CD14-positive monocyte (primary cell): ENCODE measurements around the gene ARPC5L. TPM values are rescaled to one million over a fixed set of nuclear protein-coding genes. Genes with fewer than 3 reads are reported as not detected.
"Not testable (repeated sequence)": the region's sequence is repeated elsewhere in the genome, so short reads cannot be mapped to it uniquely, and the experiment has no call there.

ENCODE experiments used
- DNase-seq, 3 donors: peaks; one replicate each; pipeline ENCODE4 v3.0.0-alpha.2; 2011 to 2022
- H2AFZ ChIP-seq: 2 replicates; pipeline ENCODE4 v1.6.0; 2012; ENCODE audit warnings: mild to moderate bottlenecking, low read depth, low read length, inconsistent platforms; ENCODE audit not compliant: insufficient read depth, poor library complexity, severe bottlenecking
- H3K27ac ChIP-seq, 2 donors: 1 replicate in 1 of 2; 2 replicates in 1 of 2; pipeline ENCODE4 v1.5.1; 2012 to 2013; ENCODE audit warnings: low read length in 2 of 2, control low read depth in 1 of 2, inconsistent platforms in 1 of 2, low read depth in 1 of 2, mild to moderate bottlenecking in 1 of 2
- H3K27me3 ChIP-seq, 2 donors: one replicate each; pipeline versions ENCODE4 v1.6.0 to v1.6.1; 2011 to 2013; ENCODE audit warnings: low read length in 2 of 2; ENCODE audit not compliant: control insufficient read depth in 2 of 2, insufficient read depth in 2 of 2
- H3K36me3 ChIP-seq, 2 donors: replicated peaks in 1 of 2; 1 replicate in 1 of 2; 2 replicates in 1 of 2; pipeline versions ENCODE4 v1.5.1 to v1.6.1; 2012 to 2013; ENCODE audit warnings: low read length in 2 of 2, control low read depth in 1 of 2, inconsistent platforms in 1 of 2, mild to moderate bottlenecking in 1 of 2; ENCODE audit not compliant: insufficient read depth in 2 of 2, control insufficient read depth in 1 of 2
- H3K4me1 ChIP-seq, 2 donors: 1 replicate in 1 of 2; 2 replicates in 1 of 2; pipeline versions ENCODE4 v1.5.1 to v1.6.1; 2012 to 2013; ENCODE audit warnings: low read length in 2 of 2, control low read depth in 1 of 2, inconsistent platforms in 1 of 2, mild to moderate bottlenecking in 1 of 2, moderate library complexity in 1 of 2; ENCODE audit not compliant: insufficient read depth in 2 of 2, control insufficient read depth in 1 of 2
- H3K4me2 ChIP-seq: replicated peaks from 2 replicates; pipeline ENCODE3; 2012; ENCODE audit warnings: low read length, moderate library complexity, mild to moderate bottlenecking; ENCODE audit not compliant: poor library complexity, severe bottlenecking; ENCODE audit errors: extremely low read depth
- H3K4me3 ChIP-seq, 3 experiments: fragments of 200-600 bp in 1 of 3; sonication (generic) in 1 of 3; replicated peaks in 1 of 3; 1 replicate in 2 of 3; 2 replicates in 1 of 3; pipeline ENCODE4 v1.5.1; 2011 to 2013; ENCODE audit warnings: low read length in 3 of 3, mild to moderate bottlenecking in 3 of 3, control low read depth in 2 of 3, low read depth in 2 of 3, inconsistent platforms in 1 of 3, moderate library complexity in 1 of 3
- H3K79me2 ChIP-seq: 2 replicates; pipeline ENCODE4 v1.6.0; 2012; ENCODE audit warnings: mild to moderate bottlenecking, control low read depth, inconsistent platforms, low read length, moderate library complexity; ENCODE audit not compliant: insufficient read depth
- H3K9ac ChIP-seq: 2 replicates; pipeline ENCODE4 v1.6.0; 2017; ENCODE audit warnings: low read length, mild to moderate bottlenecking; ENCODE audit not compliant: insufficient read depth, poor library complexity, severe bottlenecking
- H3K9me3 ChIP-seq, 2 donors: replicated peaks in 1 of 2; 1 replicate in 1 of 2; 2 replicates in 1 of 2; pipeline versions ENCODE4 v1.5.1 to v1.6.1; 2012 to 2013; ENCODE audit warnings: low read length in 2 of 2, control low read depth in 1 of 2; ENCODE audit not compliant: control insufficient read depth in 1 of 2, insufficient read depth in 1 of 2
- H4K20me1 ChIP-seq: 2 replicates; pipeline ENCODE4 v1.6.0; 2012; ENCODE audit warnings: mild to moderate bottlenecking, low read length, control low read depth, moderate library complexity; ENCODE audit not compliant: insufficient read depth
- H3K27ac Mint-ChIP-seq, 7 donors: one replicate each; pipeline ENCODE4 v1.8.0; 2020; ENCODE audit warnings: mild to moderate bottlenecking in 7 of 7, mixed read lengths in 7 of 7, moderate library complexity in 6 of 7, inconsistent platforms in 2 of 7
- H3K27me3 Mint-ChIP-seq, 3 donors: one replicate each; pipeline ENCODE4 v1.8.0; 2021 to 2022; ENCODE audit warnings: low read depth in 3 of 3, mild to moderate bottlenecking in 3 of 3, mixed read lengths in 3 of 3, moderate library complexity in 3 of 3, inconsistent platforms in 1 of 3
- H3K36me3 Mint-ChIP-seq, 2 donors: one replicate each; pipeline ENCODE4 v1.8.0; 2020; ENCODE audit warnings: mixed read lengths in 2 of 2, inconsistent platforms in 1 of 2, mild to moderate bottlenecking in 1 of 2
- H3K4me1 Mint-ChIP-seq: one replicate; pipeline ENCODE4 v1.8.0; 2020; ENCODE audit warnings: mild to moderate bottlenecking, mixed read lengths
- H3K4me3 Mint-ChIP-seq, 2 donors: one replicate each; pipeline ENCODE4 v1.8.0; 2020; ENCODE audit warnings: mild to moderate bottlenecking in 2 of 2, mixed read lengths in 2 of 2, moderate library complexity in 1 of 2
- H3K9me3 Mint-ChIP-seq, 7 donors: one replicate each; pipeline ENCODE4 v1.8.0; 2020 to 2022; ENCODE audit warnings: mixed read lengths in 7 of 7, mild to moderate bottlenecking in 6 of 7, moderate library complexity in 6 of 7, inconsistent platforms in 2 of 7
- CTCF ChIP-seq: fragments of 200-600 bp; IDR thresholded peaks from one replicate; pipeline ENCODE4 v1.8.0; 2022; ENCODE audit warnings: antibody characterized with exemption, mild to moderate bottlenecking
- WGBS: methylation state at CpG from one replicate; pipeline ENCODE4 v1.1.5; 2013; ENCODE audit warnings: missing lambda C conversion rate; ENCODE audit not compliant: insufficient coverage; 5-methylcytosine and 5-hydroxymethylcytosine counted together
- intact Hi-C, 2 donors: fragments of 100-400 bp; cut with micrococcal nuclease; formaldehyde crosslinking; loops; one replicate each; pipeline versions ENCODE4 v1.15.0 to v1.15.1; 2023
- polyA plus RNA-seq, 3 donors: library from polyadenylated mRNA; depleted of rRNA in 1 of 3; unstranded in 2 of 3; stranded (reverse) in 1 of 3; fragments of 300-500 nt in 2 of 3; fragments of >200 nt in 1 of 3; fragmentation: Illumina TruSeq in 2 of 3; gene quantifications; 1 replicate in 2 of 3; 2 replicates in 1 of 3; pipeline ENCODE4 v1.2.3, GENCODE V29; 2012 to 2021

The ARPC5L gene
- polyA plus RNA-seq, 3 donors, result 16.0 to 35.2 (median 20.7) TPM

GRCh38 chr9:124834591-124834990 lies 27.3 kb upstream of the ARPC5L start:
- Histone ChIP-seq H3K4me2 (no peak overlapping the region), H3K36me3 (no peaks in the 10 kb centered on the region), H2AFZ (no peak overlapping the region), H3K9me3 (no peaks in the 10 kb centered on the region), H3K4me1 (peaks cover 9 to 18% of the 10 kb centered on the region in 2 donors), H3K27me3 (peaks cover 0 to 12% of the 10 kb centered on the region in 2 donors), H3K4me3 (no peak overlapping the region), H3K27ac (no peak overlapping the region), H3K79me2 (no peaks in the 10 kb centered on the region), H4K20me1 (no peaks in the 10 kb centered on the region), H3K9ac (no peak overlapping the region)
- intact Hi-C loops, result no loop called here
- Mint-ChIP-seq H3K9me3 (peaks cover 0 to 6% (median 4%) of the 10 kb centered on the region in 7 donors), H3K27ac (peak overlapping the region in 1 of 7 donors; percentile 28), H3K36me3 (peaks cover 0 to 5% of the 10 kb centered on the region in 2 donors), H3K4me1 (peaks cover 12% of the 10 kb centered on the region), H3K4me3 (no peak overlapping the region), H3K27me3 (peaks cover 10 to 27% (median 22%) of the 10 kb centered on the region in 3 donors)
- 89% methylated on average over 7 of the region's 7 CpGs for WGBS
- TF ChIP-seq CTCF, result no peak
- DNase-seq, result no peak

- Histone ChIP-seq H3K27me3 (peaks cover 0 to 12% of the 10 kb centered on the region in 2 donors), H3K4me1 (peaks cover 9 to 18% of the 10 kb centered on the region in 2 donors), H3K4me3 (no peak overlapping the region), H3K79me2 (no peaks in the 10 kb centered on the region), H3K9me3 (no peaks in the 10 kb centered on the region), H2AFZ (no peak overlapping the region), H3K36me3 (no peaks in the 10 kb centered on the region), H3K4me2 (no peak overlapping the region), H3K9ac (no peak overlapping the region), H3K27ac (no peak overlapping the region), H4K20me1 (no peaks in the 10 kb centered on the region)
- no peak overlapping the region for H3K4me3 Mint-ChIP-seq
- intact Hi-C loops, result no loop called here
- H3K4me1 Mint-ChIP-seq, result peaks cover 12% of the 10 kb centered on the region
- no peak for TF ChIP-seq CTCF
- peaks cover 0 to 5% of the 10 kb centered on the region in 2 donors for H3K36me3 Mint-ChIP-seq
- DNase-seq, result no peak
- no peak overlapping the region for H3K27ac Mint-ChIP-seq
- H3K27me3 Mint-ChIP-seq, result peaks cover 10 to 28% (median 26%) of the 10 kb centered on the region in 3 donors
- WGBS, result 63% methylated on average over 8 of the region's 13 CpGs
- H3K9me3 Mint-ChIP-seq, result peaks cover 0 to 6% (median 4%) of the 10 kb centered on the region in 7 donors
Measured at GRCh38 chr9:124835026-124835557, 26.8 kb upstream of the ARPC5L start.

- H3K4me1 ChIP-seq, H3K36me3 ChIP-seq, H3K9me3 Mint-ChIP-seq, H3K36me3 Mint-ChIP-seq, H3K4me1 Mint-ChIP-seq, H3K27ac ChIP-seq, H3K4me2 ChIP-seq, intact Hi-C loops, H2AFZ ChIP-seq, H3K4me3 ChIP-seq, H3K9ac ChIP-seq, H3K79me2 ChIP-seq, H3K27ac Mint-ChIP-seq, DNase-seq, H3K9me3 ChIP-seq, H4K20me1 ChIP-seq: not testable (repeated sequence)
- Mint-ChIP-seq H3K4me3 (peak overlapping the region; percentile 44 to 50), H3K27me3 (peaks cover 10 to 32% (median 28%) of the 10 kb centered on the region in 3 donors)
- WGBS, result 100% methylated on average over 1 of the region's 5 CpGs
- H3K27me3 ChIP-seq, result peaks cover 0 to 12% of the 10 kb centered on the region in 2 donors
Measured at GRCh38 chr9:124838132-124838531, 23.8 kb upstream of the ARPC5L start.
